ENCODE measurements around the gene TFEC. TPM values are rescaled to one million over a fixed set of nuclear protein-coding genes. Genes with fewer than 3 reads are reported as not detected.

TFEC gene
- total RNA-seq, 3 donors from 2014 or later (not counting 1 experiment from before 2014, with no cell fraction given), result 0.92 to 1.7 (median 1.1) TPM

DNA sequence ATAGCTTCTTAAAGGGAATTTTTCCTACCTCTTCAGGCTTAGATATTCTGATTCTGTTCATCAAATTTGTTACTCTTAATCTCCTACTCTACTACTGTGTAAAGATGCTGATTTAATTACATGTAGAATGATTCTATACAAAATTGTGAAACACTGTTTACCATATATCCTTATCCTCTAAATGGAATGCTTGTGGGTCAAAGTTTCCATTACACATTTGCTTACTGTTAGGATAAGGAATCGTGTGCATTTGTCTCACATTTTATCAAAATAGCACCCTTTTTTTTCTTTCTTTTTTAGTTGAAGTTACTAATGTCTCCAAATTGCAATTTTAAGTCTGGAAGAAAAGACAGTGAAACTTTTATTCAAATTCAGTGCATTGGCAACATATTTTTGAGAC, 65.3 kb downstream of the TFEC start:
- no peak overlapping the region for H3K27ac ChIP-seq (ENCODE audit: low read length)
- no peak overlapping the region for H3K4me3 ChIP-seq (ENCODE audit: low read length)
- no CpG with 5 or more reads among the region's 1 CpG for WGBS (ENCODE audit: insufficient coverage)
- Mint-ChIP-seq H3K36me3 (no peaks in the 10 kb centered on the region), H3K27me3 (ENCODE audit: low read depth in 2 of 2) (no peaks in the 10 kb centered on the region), H3K27ac (no peak overlapping the region), H3K4me3 (no peak overlapping the region), H3K4me1 (no peaks in the 10 kb centered on the region), H3K9me3 (peaks cover 0 to 6% of the 10 kb centered on the region in 2 donors)
- H3K9me3 ChIP-seq (ENCODE audit: control insufficient read depth, insufficient read depth, low read length), result no peaks in the 10 kb centered on the region
- TF ChIP-seq, protein P1, sequence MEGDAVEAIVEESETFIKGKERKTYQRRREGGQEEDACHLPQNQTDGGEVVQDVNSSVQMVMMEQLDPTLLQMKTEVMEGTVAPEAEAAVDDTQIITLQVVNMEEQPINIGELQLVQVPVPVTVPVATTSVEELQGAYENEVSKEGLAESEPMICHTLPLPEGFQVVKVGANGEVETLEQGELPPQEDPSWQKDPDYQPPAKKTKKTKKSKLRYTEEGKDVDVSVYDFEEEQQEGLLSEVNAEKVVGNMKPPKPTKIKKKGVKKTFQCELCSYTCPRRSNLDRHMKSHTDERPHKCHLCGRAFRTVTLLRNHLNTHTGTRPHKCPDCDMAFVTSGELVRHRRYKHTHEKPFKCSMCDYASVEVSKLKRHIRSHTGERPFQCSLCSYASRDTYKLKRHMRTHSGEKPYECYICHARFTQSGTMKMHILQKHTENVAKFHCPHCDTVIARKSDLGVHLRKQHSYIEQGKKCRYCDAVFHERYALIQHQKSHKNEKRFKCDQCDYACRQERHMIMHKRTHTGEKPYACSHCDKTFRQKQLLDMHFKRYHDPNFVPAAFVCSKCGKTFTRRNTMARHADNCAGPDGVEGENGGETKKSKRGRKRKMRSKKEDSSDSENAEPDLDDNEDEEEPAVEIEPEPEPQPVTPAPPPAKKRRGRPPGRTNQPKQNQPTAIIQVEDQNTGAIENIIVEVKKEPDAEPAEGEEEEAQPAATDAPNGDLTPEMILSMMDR (IDR thresholded peaks at IDR 0.05), result no peak
- intact Hi-C loops (cut with micrococcal nuclease), result no loop called here
- no peaks in the 10 kb centered on the region for H3K27me3 ChIP-seq (ENCODE audit: control insufficient read depth, insufficient read depth, low read length)
- DNase-seq, result no peak
- H3K4me1 ChIP-seq (ENCODE audit: control insufficient read depth, insufficient read depth, low read length), result no peaks in the 10 kb centered on the region
- ATAC-seq, result no peak
- H3K36me3 ChIP-seq (ENCODE audit: control insufficient read depth, insufficient read depth, low read length), result no peaks in the 10 kb centered on the region

- intact Hi-C loops (cut with micrococcal nuclease), result no loop called here
- Mint-ChIP-seq H3K4me1 (no peaks in the 10 kb centered on the region), H3K4me3 (no peak overlapping the region), H3K27ac (no peak overlapping the region), H3K27me3 (ENCODE audit: low read depth in 2 of 2) (no peaks in the 10 kb centered on the region), H3K36me3 (no peaks in the 10 kb centered on the region), H3K9me3 (peaks cover 0 to 6% of the 10 kb centered on the region in 2 donors)
- DNase-seq, result no peak
- TF ChIP-seq, protein P1 (IDR thresholded peaks at IDR 0.05), result no peak
- no peak for ATAC-seq
- H3K36me3 ChIP-seq (ENCODE audit: control insufficient read depth, insufficient read depth, low read length), result no peaks in the 10 kb centered on the region
- no CpG with 5 or more reads among the region's 1 CpG for WGBS (ENCODE audit: insufficient coverage)
- no peak overlapping the region for H3K27ac ChIP-seq (ENCODE audit: low read length)
- H3K4me3 ChIP-seq (ENCODE audit: low read length), result no peak overlapping the region
- no peaks in the 10 kb centered on the region for H3K9me3 ChIP-seq (ENCODE audit: control insufficient read depth, insufficient read depth, low read length)
- H3K4me1 ChIP-seq (ENCODE audit: control insufficient read depth, insufficient read depth, low read length), result no peaks in the 10 kb centered on the region
- H3K27me3 ChIP-seq (ENCODE audit: control insufficient read depth, insufficient read depth, low read length), result no peaks in the 10 kb centered on the region
Measured at GRCh38 chr7:115964799-115965198, 65.8 kb downstream of the TFEC start.

DNA sequence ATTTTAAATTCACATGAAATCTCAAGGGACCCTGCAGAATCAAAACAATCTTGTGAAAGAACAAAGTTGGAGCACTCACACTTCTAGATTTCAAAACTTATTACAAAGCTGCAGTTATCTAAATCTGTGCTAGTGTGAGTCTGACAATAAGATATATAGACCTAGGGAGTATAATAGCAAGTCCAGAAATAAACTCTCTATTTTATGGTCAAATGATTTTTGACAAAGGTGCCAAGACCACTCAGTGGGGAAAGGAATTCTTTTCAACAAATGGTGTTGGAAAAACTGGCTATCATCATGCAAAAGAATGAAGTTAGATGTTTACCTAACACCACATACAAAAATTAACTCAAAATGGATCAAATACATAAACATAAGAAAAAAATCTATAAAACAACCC, 68.2 kb downstream of the TFEC start:
- Mint-ChIP-seq H3K27ac (no peak overlapping the region), H3K36me3 (no peaks in the 10 kb centered on the region), H3K4me1 (no peaks in the 10 kb centered on the region), H3K27me3 (ENCODE audit: low read depth in 2 of 2) (no peaks in the 10 kb centered on the region), H3K9me3 (peaks cover 0 to 4% of the 10 kb centered on the region in 2 donors), H3K4me3 (no peak overlapping the region)
- intact Hi-C loops (cut with micrococcal nuclease), result no loop called here
- H3K27me3 ChIP-seq (ENCODE audit: control insufficient read depth, insufficient read depth, low read length), result no peaks in the 10 kb centered on the region
- no peak overlapping the region for H3K27ac ChIP-seq (ENCODE audit: low read length)
- H3K9me3 ChIP-seq (ENCODE audit: control insufficient read depth, insufficient read depth, low read length), result no peaks in the 10 kb centered on the region
- ATAC-seq (no peak), DNase-seq (no peak)
- no peaks in the 10 kb centered on the region for H3K36me3 ChIP-seq (ENCODE audit: control insufficient read depth, insufficient read depth, low read length)
- no peak overlapping the region for H3K4me3 ChIP-seq (ENCODE audit: low read length)
- H3K4me1 ChIP-seq (ENCODE audit: control insufficient read depth, insufficient read depth, low read length), result no peaks in the 10 kb centered on the region
- TF ChIP-seq, protein P1 (IDR thresholded peaks at IDR 0.05), result no peak

DNA sequence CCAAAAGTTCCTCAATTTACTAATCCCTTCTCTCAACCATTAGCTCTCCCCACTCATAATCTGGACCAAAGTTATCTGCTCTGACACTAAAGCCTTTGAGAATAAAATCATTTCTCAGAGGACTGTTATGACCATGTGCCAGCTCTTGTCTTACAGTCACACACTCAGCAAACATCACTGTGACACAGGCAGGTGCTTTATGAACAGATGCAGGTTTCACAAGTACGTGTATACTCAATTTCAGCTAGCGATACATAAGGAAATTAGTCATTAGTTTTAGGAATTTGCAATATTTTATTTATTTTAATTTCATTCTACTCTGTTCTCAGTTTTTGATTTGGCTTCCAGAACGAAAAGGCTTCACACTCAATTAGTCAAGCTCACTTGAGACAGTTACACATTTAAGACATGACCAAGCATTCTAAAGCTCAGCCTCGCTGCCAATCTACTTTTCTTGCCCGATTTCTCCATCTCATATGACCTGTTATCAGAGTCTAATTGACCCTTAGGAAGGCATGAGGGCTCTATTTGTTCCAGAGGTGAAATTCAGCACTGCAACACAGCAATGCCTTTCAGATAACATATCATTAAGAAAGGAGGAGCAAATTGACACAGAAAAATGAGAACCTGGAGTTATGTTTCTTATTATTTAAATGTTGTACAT, 76.8 kb downstream of the TFEC start:
- no peak overlapping the region for H3K4me3 Mint-ChIP-seq
- no peak overlapping the region for H3K4me3 ChIP-seq (ENCODE audit: low read length)
- H3K4me1 Mint-ChIP-seq, result no peaks in the 10 kb centered on the region
- no peaks in the 10 kb centered on the region for H3K9me3 Mint-ChIP-seq
- no peak for ATAC-seq
- no peaks in the 10 kb centered on the region for H3K9me3 ChIP-seq (ENCODE audit: control insufficient read depth, insufficient read depth, low read length)
- no peaks in the 10 kb centered on the region for H3K27me3 ChIP-seq (ENCODE audit: control insufficient read depth, insufficient read depth, low read length)
- no peaks in the 10 kb centered on the region for H3K4me1 ChIP-seq (ENCODE audit: control insufficient read depth, insufficient read depth, low read length)
- H3K27me3 Mint-ChIP-seq (ENCODE audit: low read depth in 2 of 2), result no peaks in the 10 kb centered on the region
- intact Hi-C loops (cut with micrococcal nuclease), result no loop called here
- H3K27ac Mint-ChIP-seq, result no peak overlapping the region
- 89% methylated on average over 4 of the region's 5 CpGs for WGBS (ENCODE audit: insufficient coverage)
- DNase-seq, result no peak
- no peaks in the 10 kb centered on the region for H3K36me3 Mint-ChIP-seq
- H3K27ac ChIP-seq (ENCODE audit: low read length), result no peak overlapping the region
- TF ChIP-seq, protein P1 (IDR thresholded peaks at IDR 0.05), result no peak
- H3K36me3 ChIP-seq (ENCODE audit: control insufficient read depth, insufficient read depth, low read length), result no peaks in the 10 kb centered on the region
